GM12878 (cell line): Measurements from ENCODE around the gene LHFPL2. TPM values are rescaled to one million over a fixed set of nuclear protein-coding genes. Genes with fewer than 3 reads are reported as not detected.

Experiments
- ATF3 ChIP-seq: IDR thresholded peaks from 2 replicates; pipeline ENCODE4 v1.6.1; 2011; ENCODE audit warnings: low read depth, mild to moderate bottlenecking, low read length, moderate library complexity, borderline replicate concordance; ENCODE audit errors: extremely low read depth
- CBFB ChIP-seq: IDR thresholded peaks from 2 replicates; pipeline ENCODE4 v1.6.1; 2016; ENCODE audit warnings: antibody characterized with exemption, low read depth
- CHD2 ChIP-seq: IDR thresholded peaks from 2 replicates; pipeline ENCODE4 v1.6.1; 2011; ENCODE audit warnings: low read depth, low read length, improper control_type of control experiment, borderline replicate concordance
- E4F1 ChIP-seq: fragments of 450-650 bp; IDR thresholded peaks from 2 replicates; pipeline ENCODE4 v1.6.1; 2018; ENCODE audit warnings: borderline replicate concordance, mild to moderate bottlenecking; ENCODE audit not compliant: partially characterized antibody
- IKZF2 ChIP-seq, 2 experiments: fragments of 450-650 bp; IDR thresholded peaks; 2 replicates each; pipeline ENCODE4 v1.6.1; 2017; ENCODE audit warnings: mild to moderate bottlenecking in 2 of 2, moderate library complexity in 2 of 2
- RELB ChIP-seq: fragments of 450-650 bp; IDR thresholded peaks from 2 replicates; pipeline ENCODE4 v1.6.1; 2017; ENCODE audit warnings: low read depth, mild to moderate bottlenecking, moderate library complexity
- SMC3 ChIP-seq: IDR thresholded peaks from 2 replicates; pipeline ENCODE4 v1.6.1; 2011; ENCODE audit warnings: low read length, improper control_type of control experiment, borderline replicate concordance
- polyA plus RNA-seq, 11 experiments: library from polyadenylated mRNA; depleted of rRNA in 4 of 11; unstranded in 6 of 11; stranded (reverse) in 5 of 11; fragments of >200 nt; fragmentation: Nextera tagmentation in 4 of 11; fragmentation: Illumina TruSeq in 1 of 11; extraction: Ambion mirVana in 4 of 11; extraction: Trizol in 1 of 11; gene quantifications; 1 replicate in 1 of 11; 2 replicates in 10 of 11; pipeline versions ENCODE4 v1.2.1 to v1.2.3, GENCODE V29; 2011 to 2016; ENCODE audit warnings: inconsistent platforms in 2 of 11, missing spikeins in 2 of 11, low read depth in 1 of 11
- total RNA-seq, 4 experiments: library from RNA; depleted of rRNA in 3 of 4; stranded (reverse); fragments of >200 nt in 3 of 4; fragmentation: Illumina TruSeq in 1 of 4; extraction: Trizol in 1 of 4; gene quantifications; 2 replicates each; pipeline versions ENCODE4 v1.2.1 to v1.2.3, GENCODE V29; 2013 to 2021

The LHFPL2 gene
- total and polyA plus RNA-seq, 10 of the 15 experiments (the other 5 are each of a cell fraction or from before 2014, with no cell fraction given) = 4.1 to 21.8 (median 12.5) TPM

GRCh38 chr5:78677777-78678668 lies 29.5 kb upstream of the LHFPL2 start (continued):
- TF ChIP-seq CHD2 (no peak), IKZF2 (IDR thresholded peaks at IDR 0.05) (peak; percentile 31 to 32; a peak in 2 of 4 replicates), CBFB (peak; percentile 27; the same call in 1 of the 2 replicates), RELB (0 out of 2 replicates have a peak, but pooled peaks have one; percentile 18), E4F1 (no peak), SMC3 (peak; percentile 9; the same call in 1 of the 2 replicates), ATF3 (no peak)
